ENCODE measurements around the gene ZBTB49.
A peak's percentile ranks its signal among the peaks of the same experiment; 100 is the strongest.

The ZBTB49 gene

DNA sequence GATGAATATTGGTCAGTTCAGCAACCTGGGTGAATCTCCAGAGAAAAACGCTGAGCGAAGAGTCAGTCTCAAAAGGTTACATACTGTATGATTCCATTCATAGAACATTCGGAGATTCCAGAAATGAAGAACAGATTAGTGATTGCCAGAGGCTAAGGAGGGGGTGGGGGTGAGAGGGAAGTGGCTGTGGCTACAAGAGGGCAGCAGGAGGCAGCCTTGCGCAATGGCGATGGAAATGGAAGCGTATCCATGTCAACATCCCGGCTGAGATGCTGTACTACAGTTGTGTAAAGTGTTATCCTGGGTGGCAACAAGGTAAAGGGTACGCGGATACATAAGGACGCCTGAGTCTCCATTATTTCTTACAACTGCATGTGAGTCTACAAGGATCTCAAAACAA, 18.1 kb upstream of the ZBTB49 start:
- TF ChIP-seq, protein P1, sequence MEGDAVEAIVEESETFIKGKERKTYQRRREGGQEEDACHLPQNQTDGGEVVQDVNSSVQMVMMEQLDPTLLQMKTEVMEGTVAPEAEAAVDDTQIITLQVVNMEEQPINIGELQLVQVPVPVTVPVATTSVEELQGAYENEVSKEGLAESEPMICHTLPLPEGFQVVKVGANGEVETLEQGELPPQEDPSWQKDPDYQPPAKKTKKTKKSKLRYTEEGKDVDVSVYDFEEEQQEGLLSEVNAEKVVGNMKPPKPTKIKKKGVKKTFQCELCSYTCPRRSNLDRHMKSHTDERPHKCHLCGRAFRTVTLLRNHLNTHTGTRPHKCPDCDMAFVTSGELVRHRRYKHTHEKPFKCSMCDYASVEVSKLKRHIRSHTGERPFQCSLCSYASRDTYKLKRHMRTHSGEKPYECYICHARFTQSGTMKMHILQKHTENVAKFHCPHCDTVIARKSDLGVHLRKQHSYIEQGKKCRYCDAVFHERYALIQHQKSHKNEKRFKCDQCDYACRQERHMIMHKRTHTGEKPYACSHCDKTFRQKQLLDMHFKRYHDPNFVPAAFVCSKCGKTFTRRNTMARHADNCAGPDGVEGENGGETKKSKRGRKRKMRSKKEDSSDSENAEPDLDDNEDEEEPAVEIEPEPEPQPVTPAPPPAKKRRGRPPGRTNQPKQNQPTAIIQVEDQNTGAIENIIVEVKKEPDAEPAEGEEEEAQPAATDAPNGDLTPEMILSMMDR (IDR thresholded peaks at IDR 0.05; ENCODE audit: low read depth, low read length, missing control alignments): peak; percentile 4
- Histone ChIP-seq H3K4me3 (ENCODE audit: low read depth, low read length) (no peak overlapping the region), H3K36me3 (replicated peaks) (peaks cover 22% of the 10 kb centered on the region), H3K27me3 (replicated peaks) (no peaks in the 10 kb centered on the region), H3K27ac (no peak overlapping the region)
- DNase-seq: peak; percentile 9
- in situ Hi-C loops (cut with HindIII; ENCODE audit: low pct_ligation_motif_present, low sequenced_read_pairs): no loop called here

DNA sequence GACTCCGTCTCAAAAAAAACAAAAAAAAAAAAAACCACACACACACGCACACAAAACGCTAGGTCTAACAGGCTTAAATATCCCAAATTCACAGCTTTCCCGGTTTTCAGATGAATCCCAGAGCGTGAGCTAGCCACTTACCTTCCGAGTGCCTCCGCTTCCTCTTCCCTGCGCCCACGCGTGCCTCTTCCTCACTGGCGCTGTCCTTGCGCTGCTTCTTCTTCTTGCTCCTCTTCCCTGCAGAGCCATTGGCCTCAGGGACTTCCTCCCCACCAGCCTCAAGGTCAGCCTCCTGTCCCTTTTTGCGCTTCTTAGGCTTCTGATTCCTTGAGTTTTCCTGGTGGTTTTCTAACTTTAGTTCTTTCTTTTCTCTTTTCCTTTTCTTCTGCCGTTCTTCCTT, 15.8 kb upstream of the ZBTB49 start:
- TF ChIP-seq, protein P1 (IDR thresholded peaks at IDR 0.05; ENCODE audit: low read depth, low read length, missing control alignments): no peak
- peaks cover 30% of the 10 kb centered on the region for H3K36me3 ChIP-seq (replicated peaks)
- H3K27ac ChIP-seq: no peak overlapping the region
- in situ Hi-C loops (cut with HindIII; ENCODE audit: low pct_ligation_motif_present, low sequenced_read_pairs): no loop called here
- no peak overlapping the region for H3K4me3 ChIP-seq (ENCODE audit: low read depth, low read length)
- DNase-seq: no peak
- H3K27me3 ChIP-seq (replicated peaks): no peaks in the 10 kb centered on the region

DNA sequence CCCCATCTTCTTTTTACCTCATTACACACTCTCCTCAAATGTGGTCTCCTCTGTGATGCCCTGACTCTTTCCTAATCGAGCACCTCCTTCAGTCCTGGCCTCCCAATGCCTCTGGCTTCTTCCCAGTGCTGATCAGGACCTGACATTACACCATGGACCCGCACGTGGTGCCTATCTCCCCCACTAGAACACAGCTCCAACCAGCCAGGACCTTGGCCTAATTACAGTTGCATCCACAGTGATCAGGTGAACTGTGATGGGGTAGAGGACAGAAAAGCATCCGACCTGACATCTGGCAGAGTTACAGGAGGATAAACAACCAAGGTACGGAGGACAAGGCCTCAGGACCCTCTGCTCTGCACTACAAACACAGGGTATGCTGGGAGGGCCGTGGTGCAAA, 12.5 kb upstream of the ZBTB49 start:
- DNase-seq: no peak
- in situ Hi-C loops (cut with HindIII; ENCODE audit: low pct_ligation_motif_present, low sequenced_read_pairs): no loop called here
- TF ChIP-seq, protein P1 (IDR thresholded peaks at IDR 0.05; ENCODE audit: low read depth, low read length, missing control alignments): no peak
- Histone ChIP-seq H3K27me3 (replicated peaks) (no peaks in the 10 kb centered on the region), H3K36me3 (replicated peaks) (peaks cover 38% of the 10 kb centered on the region), H3K4me3 (ENCODE audit: low read depth, low read length) (no peak overlapping the region), H3K27ac (no peak overlapping the region)

DNA sequence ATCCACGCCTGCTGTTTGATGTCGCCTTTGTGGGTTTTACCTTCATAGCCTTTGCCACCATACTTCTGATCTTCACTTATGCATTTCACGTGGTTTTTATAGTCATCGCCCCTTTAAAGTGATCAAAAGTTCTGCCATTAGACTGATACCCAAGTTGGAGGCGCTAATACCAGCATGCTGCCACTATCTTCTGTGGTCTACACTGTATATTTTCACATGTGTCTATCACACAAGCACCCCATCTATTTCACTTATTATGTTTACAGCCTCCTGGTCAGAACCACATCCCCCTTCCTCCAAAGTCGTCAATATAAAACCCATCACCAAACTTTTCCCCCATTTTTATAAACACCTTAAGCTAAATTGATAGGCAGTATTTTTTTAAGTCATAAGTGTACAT, 8.3 kb upstream of the ZBTB49 start:
- H3K36me3 ChIP-seq (replicated peaks): peaks cover 39% of the 10 kb centered on the region
- TF ChIP-seq, protein P1 (IDR thresholded peaks at IDR 0.05; ENCODE audit: low read depth, low read length, missing control alignments): no peak
- DNase-seq: no peak
- in situ Hi-C loops (cut with HindIII; ENCODE audit: low pct_ligation_motif_present, low sequenced_read_pairs): no loop called here
- H3K27ac ChIP-seq: no peak overlapping the region
- no peak overlapping the region for H3K4me3 ChIP-seq (ENCODE audit: low read depth, low read length)
- H3K27me3 ChIP-seq (replicated peaks): no peaks in the 10 kb centered on the region

DNA sequence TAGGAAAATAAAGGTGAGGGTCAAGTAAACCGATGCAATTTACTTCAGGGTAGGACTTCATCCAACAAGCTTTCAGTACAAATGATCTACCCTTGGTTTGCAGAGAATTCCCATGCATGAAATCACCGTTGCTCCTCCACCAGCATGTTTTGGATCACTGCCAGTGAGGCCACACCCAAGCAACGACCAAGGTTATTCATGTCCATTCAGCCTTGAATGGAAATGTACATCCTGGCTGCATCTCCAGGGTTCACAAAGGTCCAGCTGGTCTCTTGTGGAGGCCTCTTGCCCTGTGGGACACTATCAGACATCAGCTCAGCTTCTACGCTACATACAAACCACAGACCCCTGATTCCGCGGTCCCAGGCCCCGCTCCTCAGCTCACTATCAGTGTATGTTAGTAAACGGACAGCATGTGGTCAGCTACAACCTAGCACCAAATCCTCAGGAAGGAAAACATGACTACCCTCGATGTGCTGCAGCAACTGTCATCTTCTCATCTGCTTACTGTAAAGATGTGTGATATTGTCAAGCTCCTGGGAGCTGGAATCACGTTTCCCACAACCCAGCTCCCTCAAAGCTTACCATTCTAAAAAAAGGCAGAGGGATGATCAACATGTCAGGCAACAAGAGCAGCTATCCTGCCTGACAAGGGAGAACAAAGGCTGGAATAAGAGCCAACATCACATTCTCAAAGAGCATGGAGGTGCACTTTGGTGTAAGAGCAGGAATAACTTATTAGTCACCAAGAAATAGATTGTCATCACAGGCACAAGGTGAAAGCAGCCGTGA, 5.0 kb upstream of the ZBTB49 start:
- Histone ChIP-seq H3K27ac (no peak overlapping the region), H3K27me3 (replicated peaks) (no peaks in the 10 kb centered on the region), H3K36me3 (replicated peaks) (peaks cover 29% of the 10 kb centered on the region), H3K4me3 (ENCODE audit: low read depth, low read length) (no peak overlapping the region)
- TF ChIP-seq, protein P1 (IDR thresholded peaks at IDR 0.05; ENCODE audit: low read depth, low read length, missing control alignments): no peak
- in situ Hi-C loops (cut with HindIII; ENCODE audit: low pct_ligation_motif_present, low sequenced_read_pairs): no loop called here
- no peak for DNase-seq

DNA sequence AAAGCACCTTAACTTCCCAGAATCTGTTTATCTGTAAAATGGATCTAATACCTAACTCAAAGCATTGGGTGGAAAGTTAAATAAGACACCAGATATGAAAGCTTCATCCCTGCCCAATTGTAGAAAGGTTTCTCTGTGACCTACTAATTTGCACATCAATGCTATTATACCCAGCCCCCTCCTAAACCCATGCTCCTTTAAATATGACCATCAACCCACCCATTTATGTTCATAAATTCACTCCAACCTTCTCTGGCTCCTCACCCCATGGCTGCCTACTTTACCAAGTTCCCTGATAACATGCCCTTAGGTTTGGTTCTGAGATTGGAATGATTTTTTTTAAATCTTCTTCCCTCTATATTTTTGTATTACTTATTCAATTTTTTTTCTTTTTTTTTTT, 2.0 kb upstream of the ZBTB49 start:
- Histone ChIP-seq H3K4me3 (ENCODE audit: low read depth, low read length) (no peak overlapping the region), H3K27me3 (replicated peaks) (no peaks in the 10 kb centered on the region), H3K36me3 (replicated peaks) (peaks cover 14% of the 10 kb centered on the region), H3K27ac (no peak overlapping the region)
- TF ChIP-seq, protein P1 (IDR thresholded peaks at IDR 0.05; ENCODE audit: low read depth, low read length, missing control alignments): no peak
- DNase-seq: no peak
- in situ Hi-C loops (cut with HindIII; ENCODE audit: low pct_ligation_motif_present, low sequenced_read_pairs): no loop called here

Data from brain microvascular endothelial cell (primary cell).